ENCODE measurements around the gene DAPK1.
A peak's percentile ranks its signal among the peaks of the same experiment; 100 is the strongest.

Gene DAPK1

GRCh38 chr9:87596862-87597261 is 99.2 kb downstream of the DAPK1 start:
- no peak for DNase-seq

- no peak for DNase-seq
These were observed 100.2 kb downstream of the DAPK1 start for GRCh38 chr9:87597710-87598443.

GRCh38 chr9:87599901-87600610 is 102.4 kb downstream of the DAPK1 start:
- no peak for DNase-seq

DNA sequence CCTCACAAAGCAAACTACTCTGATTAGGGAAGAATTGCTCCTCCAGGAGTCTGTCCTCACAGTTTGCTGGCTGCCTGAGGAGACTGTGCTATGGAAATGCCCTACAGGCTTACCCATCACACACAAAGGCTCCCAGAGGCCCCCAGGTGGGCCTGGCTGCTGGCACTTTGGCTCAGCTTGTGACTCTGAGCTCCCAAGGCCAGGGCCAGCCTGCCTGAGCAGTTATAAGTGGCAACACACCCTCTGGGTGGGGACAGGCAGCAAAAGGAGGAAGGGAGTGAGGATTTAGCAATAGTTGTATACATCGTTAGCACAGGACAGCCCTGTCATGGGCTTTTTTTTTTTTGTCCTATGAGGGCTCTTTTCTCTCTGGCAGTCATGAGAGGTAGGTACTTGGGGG is 103.5 kb downstream of the DAPK1 start:
- peak; percentile 92 for DNase-seq

DNA sequence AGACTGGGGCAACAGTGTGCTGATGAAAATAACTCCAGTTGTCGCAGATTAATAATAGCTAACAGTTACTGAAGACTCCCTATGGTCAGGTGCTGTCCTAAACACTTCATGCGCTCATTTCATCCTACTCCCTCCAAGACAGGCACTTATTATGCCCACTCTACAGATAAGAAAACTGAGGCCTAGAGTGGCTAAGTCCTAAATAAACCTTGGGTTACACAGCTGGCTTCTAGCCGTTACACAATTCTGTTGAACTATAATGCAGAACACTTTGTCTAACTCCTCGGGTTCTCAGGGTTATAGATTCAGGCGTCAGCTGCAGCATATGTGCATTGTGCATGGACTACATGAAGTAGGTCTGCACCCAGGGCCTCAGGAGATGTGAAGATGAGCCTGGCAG is 103.9 kb downstream of the DAPK1 start:
- no peak for DNase-seq

- DNase-seq, result no peak
These were observed 105.4 kb downstream of the DAPK1 start for GRCh38 chr9:87602933-87603643.

- no peak for DNase-seq
These were observed 106.3 kb downstream of the DAPK1 start for GRCh38 chr9:87603854-87604490.

- DNase-seq, result no peak
These were observed 107.4 kb downstream of the DAPK1 start for GRCh38 chr9:87604886-87605588.

GRCh38 chr9:87605676-87606075 is 108.0 kb downstream of the DAPK1 start:
- DNase-seq, result no peak

- DNase-seq, result no peak
These were observed 109.3 kb downstream of the DAPK1 start for GRCh38 chr9:87606841-87607521.

DNA sequence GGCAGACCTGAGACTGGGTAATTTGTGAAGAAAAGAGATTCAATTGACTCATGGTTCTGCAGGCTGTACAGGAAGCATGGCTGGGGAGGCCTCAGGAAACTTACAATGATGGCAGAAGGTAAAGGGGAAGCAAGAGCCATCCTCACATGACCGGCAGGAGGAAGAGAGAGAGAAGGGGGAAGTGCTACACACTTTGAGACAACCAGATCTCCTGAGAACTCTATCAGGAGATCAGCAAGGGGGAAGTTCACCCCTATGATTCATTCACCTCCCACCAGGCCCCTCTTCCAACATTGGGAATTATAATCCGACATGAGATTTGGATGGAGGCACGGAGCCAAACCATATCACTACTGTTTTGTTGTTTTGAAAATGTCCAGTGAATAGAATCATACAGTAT is 110.2 kb downstream of the DAPK1 start:
- DNase-seq, result peak; percentile 84

DNA sequence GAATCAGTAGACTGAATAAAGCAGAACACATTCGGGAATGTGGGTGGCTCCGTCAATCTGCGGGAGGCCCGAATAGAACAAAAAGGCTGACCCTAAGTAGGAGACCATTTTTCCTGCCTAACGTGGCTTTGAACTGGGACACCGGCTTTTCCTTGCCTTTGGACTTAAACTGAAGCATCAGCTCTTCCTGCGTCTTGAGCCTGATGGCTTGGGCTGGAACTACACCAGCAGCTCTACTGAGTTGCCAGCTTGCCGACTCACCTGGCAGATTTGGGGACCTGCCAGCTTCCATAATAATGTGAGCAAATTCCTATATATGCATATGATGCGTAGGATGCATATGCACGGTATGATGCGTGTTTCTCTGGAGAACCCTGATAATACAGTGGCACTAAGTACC is 111.3 kb downstream of the DAPK1 start:
- DNase-seq, result no peak

DNA sequence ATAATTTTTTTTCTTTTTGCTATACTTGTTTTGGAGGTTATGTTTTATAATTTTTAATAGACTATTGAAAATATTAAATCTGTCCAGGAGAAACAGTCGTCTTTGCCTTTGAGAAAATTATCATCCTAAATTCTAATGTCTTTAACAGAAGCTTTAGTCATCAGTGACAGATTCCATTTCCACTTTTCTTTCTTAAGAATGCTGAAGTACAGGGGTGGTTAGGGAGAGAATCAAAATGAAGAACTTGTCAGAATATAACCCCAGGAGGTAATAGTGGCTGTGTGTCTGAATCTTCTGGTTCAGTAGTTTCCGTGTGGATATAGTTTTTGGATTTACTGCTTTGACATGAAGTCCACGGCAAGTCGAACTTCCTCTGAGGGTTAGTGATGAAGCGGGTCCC is 111.8 kb downstream of the DAPK1 start:
- no peak for DNase-seq

DNA sequence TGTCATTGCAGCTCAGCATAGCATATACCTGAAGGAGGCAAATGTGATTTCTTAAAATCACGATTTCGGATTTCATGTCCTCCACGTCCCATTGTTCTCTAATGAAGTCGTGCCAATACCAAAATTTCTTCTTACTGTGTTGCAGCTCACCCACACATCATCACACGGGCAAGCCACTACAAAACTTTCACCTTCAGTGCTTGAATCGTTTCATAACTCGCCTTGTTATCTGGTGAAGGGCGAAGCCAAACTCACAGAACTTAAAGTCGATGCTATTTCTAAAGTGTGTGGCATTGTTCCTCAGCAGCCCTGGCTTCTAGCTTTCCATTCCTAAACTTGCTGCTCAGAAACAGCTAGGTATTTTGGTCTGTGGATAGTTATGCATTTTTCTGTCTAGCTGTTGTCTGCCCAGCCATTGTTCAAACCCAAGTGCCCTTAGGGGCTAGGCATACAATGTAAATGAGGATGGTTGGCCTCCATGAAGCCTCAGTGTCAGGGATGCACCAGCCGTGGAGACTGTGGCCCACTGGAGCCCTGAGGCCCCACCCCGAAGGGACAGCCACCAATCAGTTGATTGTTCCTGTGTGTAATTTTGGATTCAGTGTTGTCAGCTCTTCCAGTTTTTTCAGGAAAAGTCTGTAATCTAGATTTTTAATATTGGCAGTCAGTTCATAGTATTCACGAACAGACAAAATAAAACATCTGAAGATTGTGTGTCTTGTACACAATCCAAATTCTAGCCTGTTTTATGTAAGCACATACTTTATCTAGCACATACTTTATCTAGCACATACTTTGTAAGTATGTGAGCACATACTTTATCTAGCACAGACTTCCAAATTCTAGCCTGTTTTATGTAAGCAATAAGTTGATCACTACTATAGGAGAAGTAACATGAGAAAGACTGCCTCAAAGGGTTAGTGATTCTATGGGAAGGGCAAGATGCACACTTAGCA is 112.8 kb downstream of the DAPK1 start:
- no peak for DNase-seq

DNA sequence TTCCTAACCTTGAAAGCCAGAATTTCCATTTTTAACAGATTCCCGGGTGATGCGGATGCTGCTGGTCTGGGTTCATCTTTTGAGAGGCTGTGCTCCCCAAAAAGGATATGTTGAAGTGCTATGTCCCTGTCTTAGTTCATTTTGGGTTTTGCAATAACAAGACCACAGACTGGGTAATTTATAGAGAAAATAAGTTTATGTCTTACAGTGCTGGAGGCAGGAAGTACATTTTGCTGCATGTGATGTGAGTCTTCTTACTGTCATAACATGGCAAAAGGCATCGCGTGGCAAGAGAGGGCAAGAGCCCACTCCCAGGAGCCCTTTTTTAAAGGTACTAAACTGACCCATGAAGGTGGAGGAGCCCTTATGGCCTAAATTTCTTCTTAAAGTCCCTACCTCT is 114.1 kb downstream of the DAPK1 start:
- no peak for DNase-seq

- no peak for DNase-seq
These were observed 114.9 kb downstream of the DAPK1 start for GRCh38 chr9:87612536-87612935.

DNA sequence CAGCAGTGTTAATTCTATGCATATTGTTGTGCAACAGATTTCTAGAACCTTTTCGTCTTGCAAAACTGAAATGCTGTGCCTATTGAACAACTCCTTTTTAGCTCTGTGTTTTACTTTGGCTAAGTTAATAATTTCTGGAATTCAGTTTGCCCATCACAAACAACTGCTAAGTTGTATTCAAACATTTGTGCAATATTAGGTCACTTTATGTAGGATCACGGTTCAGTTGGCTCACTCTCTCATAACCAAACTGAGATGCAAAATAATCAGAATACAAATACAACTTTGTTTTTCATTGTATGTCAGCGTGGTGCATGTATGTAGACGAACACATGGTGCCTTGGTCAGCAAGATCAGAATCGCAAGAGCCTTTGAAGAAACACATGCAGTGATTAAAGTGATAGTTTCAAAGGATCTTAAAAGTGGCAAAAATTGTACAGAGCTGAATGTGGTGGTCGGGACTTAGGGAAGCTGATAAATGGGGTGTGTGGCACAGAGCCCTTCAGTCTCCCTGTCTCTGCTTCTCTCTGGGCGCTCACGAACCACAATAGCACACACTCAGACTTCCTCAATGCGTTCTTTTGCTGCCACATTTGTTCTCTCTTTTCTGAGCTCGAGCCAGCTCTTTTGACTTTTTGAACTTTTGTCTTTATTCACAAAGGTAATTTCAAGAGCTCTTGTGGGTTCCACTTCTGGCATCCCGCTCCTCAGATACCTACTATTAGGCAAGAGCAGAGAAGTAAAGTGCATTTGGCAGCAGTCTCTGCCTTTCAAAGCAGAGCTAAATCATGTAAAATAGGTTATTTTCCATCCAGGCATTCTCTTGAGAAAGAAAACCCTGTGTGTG is 115.8 kb downstream of the DAPK1 start:
- no peak for DNase-seq

DNA sequence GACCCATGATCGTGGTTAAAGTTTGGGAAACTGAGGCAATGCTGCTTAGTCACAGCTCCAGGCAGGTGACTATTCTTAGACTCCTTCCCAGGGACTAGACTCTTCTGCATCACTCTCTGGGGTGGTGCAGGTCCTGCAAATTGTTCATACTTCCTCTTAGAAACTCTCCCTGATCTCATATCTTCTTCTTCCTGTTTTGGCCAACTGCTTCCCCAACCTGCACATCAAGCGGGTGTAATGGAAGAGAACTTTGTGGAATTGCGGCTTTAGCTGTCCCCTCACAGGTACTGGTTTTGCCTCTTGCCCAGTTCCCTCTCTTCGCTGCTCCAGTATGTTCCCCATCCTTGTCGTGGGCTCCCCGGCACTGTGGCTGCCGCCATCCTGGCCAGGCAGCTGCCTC is 116.7 kb downstream of the DAPK1 start:
- peak; percentile 81 for DNase-seq

GRCh38 chr9:87615136-87615535 is 117.5 kb downstream of the DAPK1 start:
- peak; percentile 68 for DNase-seq

GRCh38 chr9:87615547-87616148 is 118.0 kb downstream of the DAPK1 start:
- no peak for DNase-seq

Data from inflammatory macrophage treated with lipopolysaccharide for 4 hours (primary cell).